IMR-90 (cell line): ENCODE data around the gene FNDC3B. TPM values are rescaled to one million over a fixed set of nuclear protein-coding genes. Genes with fewer than 3 reads are reported as not detected.

Source experiments
- ATAC-seq: fragments of 200-7000 bp; cut with Tn5 transposase; 2 replicates; pipeline ENCODE4 v1.9.1; 2020; ENCODE audit warnings: low read depth, mild to moderate bottlenecking, moderate library complexity
- BruUV-seq: library from RNA; stranded (reverse); fragments of 400-500 nt; replicated peaks from 2 replicates; lab custom pipeline; 2021; lab: Mats Ljungman, UMichigan
- CTCF ChIA-PET: fragments of 300-600 bp; formaldehyde crosslinking; extraction: SDS; loops from one replicate; lab custom pipeline; 2021; ENCODE audit warnings: antibody characterized with exemption; lab: Yijun Ruan, JAX
- POLR2A ChIA-PET: fragments of 300-600 bp; sonication (Branson Sonifier 250); formaldehyde crosslinking; loops from one replicate; lab custom pipeline; 2022; ENCODE audit warnings: antibody characterized with exemption; ENCODE audit not compliant: unreplicated experiment; lab: Charles Lee
- DNase-seq: peaks from one replicate; pipeline ENCODE4 v3.0.0; 2013
- H2AFZ ChIP-seq: replicated peaks from 2 replicates; pipeline ENCODE3; 2013; ENCODE audit warnings: low read length, mild to moderate bottlenecking; ENCODE audit not compliant: poor library complexity
- H2AK5ac ChIP-seq: 2 replicates; pipeline ENCODE4 v1.6.1; 2013; ENCODE audit warnings: low read depth, low read length, inconsistent platforms
- H2AK9ac ChIP-seq: replicated peaks from 2 replicates; pipeline ENCODE3; 2013; ENCODE audit warnings: mild to moderate bottlenecking, low read depth, low read length, moderate library complexity; ENCODE audit not compliant: poor library complexity
- H2BK120ac ChIP-seq: 2 replicates; pipeline ENCODE4 v1.6.1; 2013; ENCODE audit warnings: low read depth, low read length, inconsistent platforms
- H2BK15ac ChIP-seq: 3 replicates; pipeline ENCODE4 v1.6.1; 2013; ENCODE audit warnings: low read depth, low read length, inconsistent platforms
- H2BK20ac ChIP-seq: 2 replicates; pipeline ENCODE4 v1.6.1; 2013; ENCODE audit warnings: low read depth, mild to moderate bottlenecking, inconsistent platforms, low read length, moderate library complexity
- H2BK5ac ChIP-seq: 2 replicates; pipeline ENCODE4 v1.6.1; 2013; ENCODE audit warnings: mild to moderate bottlenecking, low read depth, low read length, inconsistent platforms; ENCODE audit not compliant: poor library complexity, severe bottlenecking
- H3K14ac ChIP-seq: replicated peaks from 2 replicates; pipeline ENCODE4 v1.6.1; 2013; ENCODE audit warnings: low read depth, low read length, inconsistent platforms
- H3K18ac ChIP-seq: 2 replicates; pipeline ENCODE4 v1.6.1; 2013; ENCODE audit warnings: low read depth, low read length, control low read depth
- H3K23ac ChIP-seq: 2 replicates; pipeline ENCODE4 v1.6.1; 2013; ENCODE audit warnings: low read depth, low read length, inconsistent platforms
- H3K27ac ChIP-seq: 2 replicates; pipeline ENCODE4 v1.5.1; 2013; ENCODE audit warnings: mild to moderate bottlenecking, control low read depth, low read length; ENCODE audit not compliant: insufficient read depth
- H3K27me3 ChIP-seq: 2 replicates; pipeline ENCODE4 v1.6.1; 2013; ENCODE audit warnings: low read length; ENCODE audit not compliant: control insufficient read depth, insufficient read depth
- H3K36me3 ChIP-seq: 2 replicates; pipeline ENCODE4 v1.6.1; 2013; ENCODE audit warnings: low read length, mixed read lengths; ENCODE audit not compliant: control insufficient read depth, insufficient read depth
- H3K4ac ChIP-seq: 2 replicates; pipeline ENCODE4 v1.6.1; 2013; ENCODE audit warnings: low read depth, low read length, inconsistent platforms
- H3K4me1 ChIP-seq: 2 replicates; pipeline ENCODE4 v1.6.1; 2013; ENCODE audit warnings: low read length, mixed read lengths; ENCODE audit not compliant: control insufficient read depth, insufficient read depth
- H3K4me2 ChIP-seq: 2 replicates; pipeline ENCODE4 v1.6.1; 2013; ENCODE audit warnings: low read depth, mild to moderate bottlenecking, control low read depth, low read length, moderate library complexity
- H3K4me3 ChIP-seq: 2 replicates; pipeline ENCODE4 v1.5.1; 2013; ENCODE audit warnings: low read depth, mild to moderate bottlenecking, control low read depth, low read length, moderate library complexity; ENCODE audit not compliant: insufficient read depth
- H3K56ac ChIP-seq: 2 replicates; pipeline ENCODE4 v1.6.1; 2013; ENCODE audit warnings: low read length, inconsistent platforms; ENCODE audit not compliant: insufficient read depth; ENCODE audit errors: extremely low read depth
- H3K79me1 ChIP-seq, 2 experiments: 2 replicates each; pipeline ENCODE4 v1.6.1; 2013; ENCODE audit warnings: low read length in 2 of 2, inconsistent platforms in 1 of 2, low read depth in 1 of 2
- H3K9ac ChIP-seq: 2 replicates; pipeline ENCODE4 v1.6.1; 2013; ENCODE audit warnings: low read depth, low read length, control low read depth
- H3K9me1 ChIP-seq: 2 replicates; pipeline ENCODE4 v1.6.1; 2013; ENCODE audit warnings: low read length, inconsistent platforms; ENCODE audit not compliant: insufficient read depth
- H3K9me3 ChIP-seq: 2 replicates; pipeline ENCODE4 v1.6.1; 2013; ENCODE audit warnings: low read length; ENCODE audit not compliant: control insufficient read depth, insufficient read depth
- H4K20me1 ChIP-seq: 2 replicates; pipeline ENCODE4 v1.6.1; 2013; ENCODE audit warnings: low read length, inconsistent platforms; ENCODE audit not compliant: insufficient read depth
- H4K5ac ChIP-seq: 2 replicates; pipeline ENCODE4 v1.6.1; 2013; ENCODE audit warnings: mild to moderate bottlenecking, low read depth, low read length, control low read depth
- H4K8ac ChIP-seq, 2 experiments: 2 replicates each; pipeline ENCODE4 v1.6.1; 2013; ENCODE audit warnings: low read depth in 2 of 2, low read length in 2 of 2, control low read depth in 1 of 2, inconsistent platforms in 1 of 2
- H4K91ac ChIP-seq: 2 replicates; pipeline ENCODE4 v1.6.1; 2013; ENCODE audit warnings: low read depth, low read length, inconsistent platforms; ENCODE audit not compliant: insufficient read depth
- BHLHE40 ChIP-seq: fragments of 150-350 bp; IDR thresholded peaks from 2 replicates; pipeline ENCODE4 v1.6.1; 2016; ENCODE audit warnings: mild to moderate bottlenecking, low read depth, low read length
- CEBPB ChIP-seq: IDR thresholded peaks from 2 replicates; pipeline ENCODE4 v1.6.1; 2012; ENCODE audit warnings: low read depth, low read length, improper control_type of control experiment
- CHD1 ChIP-seq: IDR thresholded peaks from 2 replicates; pipeline ENCODE4 v1.6.1; 2012; ENCODE audit warnings: low read depth, low read length, improper control_type of control experiment
- FOS ChIP-seq: fragments of 150-350 bp; IDR thresholded peaks from 2 replicates; pipeline ENCODE4 v1.6.1; 2016; ENCODE audit warnings: low read depth, low read length
- MAFK ChIP-seq: IDR thresholded peaks from 2 replicates; pipeline ENCODE4 v1.6.1; 2012; ENCODE audit warnings: low read depth, low read length, improper control_type of control experiment
- MAZ ChIP-seq: IDR thresholded peaks from 2 replicates; pipeline ENCODE4 v1.6.1; 2012; ENCODE audit warnings: low read depth, mild to moderate bottlenecking, low read length, improper control_type of control experiment, moderate library complexity, borderline replicate concordance
- MXI1 ChIP-seq: IDR thresholded peaks from 2 replicates; pipeline ENCODE4 v1.6.1; 2012; ENCODE audit warnings: low read depth, mild to moderate bottlenecking, low read length, moderate library complexity, borderline replicate concordance
- NFE2L2 ChIP-seq: fragments of 150-350 bp; IDR thresholded peaks from 2 replicates; pipeline ENCODE4 v1.6.1; 2016; ENCODE audit warnings: low read depth, mild to moderate bottlenecking, low read length
- POLR2A ChIP-seq: IDR thresholded peaks from 2 replicates; pipeline ENCODE4 v1.6.1; 2012; ENCODE audit warnings: mild to moderate bottlenecking, low read depth, low read length
- RAD21 ChIP-seq: IDR thresholded peaks from 2 replicates; pipeline ENCODE4 v1.6.1; 2012; ENCODE audit warnings: low read length, improper control_type of control experiment
- RCOR1 ChIP-seq: IDR thresholded peaks from 2 replicates; pipeline ENCODE4 v1.6.1; 2012; ENCODE audit warnings: mild to moderate bottlenecking, low read length, improper control_type of control experiment; ENCODE audit not compliant: insufficient replicate concordance
- RFX5 ChIP-seq: IDR thresholded peaks from 2 replicates; pipeline ENCODE4 v1.8.0; 2012; ENCODE audit warnings: low read depth, mild to moderate bottlenecking, low read length, moderate library complexity
- SMC3 ChIP-seq: fragments of 150-350 bp; IDR thresholded peaks from 2 replicates; pipeline ENCODE4 v1.6.1; 2016; ENCODE audit warnings: low read depth, mild to moderate bottlenecking, antibody characterized with exemption, low read length, moderate library complexity
- WGBS, 2 experiments: methylation state at CpG; one replicate each; pipeline versions ENCODE4 v1.1.5 to v1.1.7; 2013; ENCODE audit warnings: missing lambda C conversion rate in 2 of 2; ENCODE audit not compliant: insufficient read length in 1 of 2; ENCODE audit errors: extremely low coverage in 2 of 2; 5-methylcytosine and 5-hydroxymethylcytosine counted together
- dilution Hi-C: fragments of 300-500 bp; cut with HindIII; formaldehyde crosslinking; loops from one replicate; pipeline ENCODE4 v1.14.3; 2018; ENCODE audit warnings: low sequenced_read_pairs; ENCODE audit not compliant: unreplicated experiment
- in situ Hi-C: fragments of 300-500 bp; cut with MboI; formaldehyde crosslinking; loops from 3 replicates; pipeline ENCODE4 v1.14.3; 2019; ENCODE audit warnings: low sequenced_read_pairs, inconsistent platforms, mixed read lengths
- intact Hi-C: fragments of 100-400 bp; cut with micrococcal nuclease; formaldehyde crosslinking; loops from 2 replicates; pipeline ENCODE4 v1.10.0; 2022
- polyA plus RNA-seq, 3 experiments: library from polyadenylated mRNA; depleted of rRNA; stranded (reverse); fragments of >200 nt; gene quantifications; 2 replicates each; pipeline ENCODE4 v1.2.3, GENCODE V29; 2012; ENCODE audit warnings: low replicate concordance in 1 of 3
- total RNA-seq: library from RNA; depleted of rRNA; stranded (reverse); fragments of >200 nt; gene quantifications from 2 replicates; pipeline ENCODE4 v1.2.3, GENCODE V29; 2012
- TF ChIP-seq, protein P1 (sequence below): conservative IDR thresholded peaks from 2 replicates; pipeline ENCODE4 v1.5.1; 2012; ENCODE audit warnings: mild to moderate bottlenecking, low read depth, low read length, improper control_type of control experiment
- TF ChIP-seq, protein P2 (sequence below): fragments of 150-350 bp; IDR thresholded peaks from 2 replicates; pipeline ENCODE4 v1.6.1; 2017; ENCODE audit warnings: mild to moderate bottlenecking, antibody characterized with exemption, low read length, low read depth
- TF ChIP-seq, protein P3 (sequence below): fragments of 150-350 bp; IDR thresholded peaks from 2 replicates; pipeline ENCODE4 v1.6.1; 2016; ENCODE audit warnings: low read depth, mild to moderate bottlenecking, low read length, moderate library complexity, borderline replicate concordance

FNDC3B gene
- total and polyA plus RNA-seq, 2 of the 4 experiments (the other 2 are of a cell fraction), result 23.9 to 150 TPM

DNA sequence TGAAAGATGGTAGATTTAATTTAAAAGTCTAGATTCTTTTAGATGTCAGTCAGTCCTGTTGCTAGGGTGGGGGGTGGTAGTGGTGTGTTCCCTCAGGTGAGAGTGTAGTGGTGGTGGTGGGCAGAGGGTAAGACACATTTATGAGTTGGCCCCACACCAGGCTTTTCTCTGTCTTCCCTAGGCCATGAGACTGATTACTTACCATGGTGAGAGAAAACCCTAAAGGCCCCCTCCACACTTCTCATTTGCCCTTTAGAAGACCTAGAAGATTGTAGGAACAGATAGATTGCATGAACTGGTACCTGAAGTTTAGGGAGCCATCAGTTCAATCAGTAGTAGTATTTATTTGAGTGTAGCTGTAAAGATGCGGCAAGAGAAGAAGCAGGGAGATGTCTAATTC lies 20.9 kb downstream of the FNDC3B start:
- Histone ChIP-seq H3K4me2 (no peak overlapping the region), H3K4me1 (peaks cover 9% of the 10 kb centered on the region), H2AK5ac (no peak overlapping the region), H3K9me1 (peaks cover 20% of the 10 kb centered on the region), H3K79me1 (peaks cover 24 to 85% of the 10 kb centered on the region in 2 experiments), H4K20me1 (peaks cover 95% of the 10 kb centered on the region), H3K27me3 (no peaks in the 10 kb centered on the region), H4K8ac (no peak overlapping the region), H3K27ac (no peak overlapping the region), H3K4me3 (no peak overlapping the region), H3K56ac (no peak overlapping the region), H2BK20ac (no peak overlapping the region), H3K36me3 (peaks cover 7% of the 10 kb centered on the region), H3K9me3 (no peaks in the 10 kb centered on the region), H2BK5ac (no peak overlapping the region), H2AK9ac (no peak overlapping the region), H3K18ac (no peak overlapping the region), H4K5ac (no peak overlapping the region), H3K14ac (0 out of 2 replicates have a peak overlapping the region, but pooled peaks have one; percentile 25), H3K23ac (peak overlapping the region; percentile 48; the same call in 1 of the 2 replicates), H3K4ac (no peak overlapping the region), H2BK120ac (no peak overlapping the region), H2AFZ (no peak overlapping the region), H3K9ac (no peak overlapping the region), H4K91ac (no peak overlapping the region), H2BK15ac (no peak overlapping the region)
- DNase-seq (no peak), ATAC-seq (no peak)
- CTCF ChIA-PET, result no interaction called here
- intact Hi-C loops, result no loop called here
- no peak for TF ChIP-seq POLR2A
- no peak for TF ChIP-seq RCOR1
- no peak for TF ChIP-seq FOS
- TF ChIP-seq, protein P1, sequence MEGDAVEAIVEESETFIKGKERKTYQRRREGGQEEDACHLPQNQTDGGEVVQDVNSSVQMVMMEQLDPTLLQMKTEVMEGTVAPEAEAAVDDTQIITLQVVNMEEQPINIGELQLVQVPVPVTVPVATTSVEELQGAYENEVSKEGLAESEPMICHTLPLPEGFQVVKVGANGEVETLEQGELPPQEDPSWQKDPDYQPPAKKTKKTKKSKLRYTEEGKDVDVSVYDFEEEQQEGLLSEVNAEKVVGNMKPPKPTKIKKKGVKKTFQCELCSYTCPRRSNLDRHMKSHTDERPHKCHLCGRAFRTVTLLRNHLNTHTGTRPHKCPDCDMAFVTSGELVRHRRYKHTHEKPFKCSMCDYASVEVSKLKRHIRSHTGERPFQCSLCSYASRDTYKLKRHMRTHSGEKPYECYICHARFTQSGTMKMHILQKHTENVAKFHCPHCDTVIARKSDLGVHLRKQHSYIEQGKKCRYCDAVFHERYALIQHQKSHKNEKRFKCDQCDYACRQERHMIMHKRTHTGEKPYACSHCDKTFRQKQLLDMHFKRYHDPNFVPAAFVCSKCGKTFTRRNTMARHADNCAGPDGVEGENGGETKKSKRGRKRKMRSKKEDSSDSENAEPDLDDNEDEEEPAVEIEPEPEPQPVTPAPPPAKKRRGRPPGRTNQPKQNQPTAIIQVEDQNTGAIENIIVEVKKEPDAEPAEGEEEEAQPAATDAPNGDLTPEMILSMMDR, result no peak
- TF ChIP-seq CHD1, result no peak
- TF ChIP-seq SMC3, result no peak
- no peak for TF ChIP-seq NFE2L2
- no peak for TF ChIP-seq MAFK
- TF ChIP-seq CEBPB, result no peak
- no peak for TF ChIP-seq MXI1
- TF ChIP-seq RAD21, result no peak
- no peak for TF ChIP-seq MAZ
- TF ChIP-seq, protein P2, sequence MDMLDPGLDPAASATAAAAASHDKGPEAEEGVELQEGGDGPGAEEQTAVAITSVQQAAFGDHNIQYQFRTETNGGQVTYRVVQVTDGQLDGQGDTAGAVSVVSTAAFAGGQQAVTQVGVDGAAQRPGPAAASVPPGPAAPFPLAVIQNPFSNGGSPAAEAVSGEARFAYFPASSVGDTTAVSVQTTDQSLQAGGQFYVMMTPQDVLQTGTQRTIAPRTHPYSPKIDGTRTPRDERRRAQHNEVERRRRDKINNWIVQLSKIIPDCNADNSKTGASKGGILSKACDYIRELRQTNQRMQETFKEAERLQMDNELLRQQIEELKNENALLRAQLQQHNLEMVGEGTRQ, result no peak
- TF ChIP-seq RFX5, result no peak
- TF ChIP-seq BHLHE40, result no peak
- TF ChIP-seq, protein P3, sequence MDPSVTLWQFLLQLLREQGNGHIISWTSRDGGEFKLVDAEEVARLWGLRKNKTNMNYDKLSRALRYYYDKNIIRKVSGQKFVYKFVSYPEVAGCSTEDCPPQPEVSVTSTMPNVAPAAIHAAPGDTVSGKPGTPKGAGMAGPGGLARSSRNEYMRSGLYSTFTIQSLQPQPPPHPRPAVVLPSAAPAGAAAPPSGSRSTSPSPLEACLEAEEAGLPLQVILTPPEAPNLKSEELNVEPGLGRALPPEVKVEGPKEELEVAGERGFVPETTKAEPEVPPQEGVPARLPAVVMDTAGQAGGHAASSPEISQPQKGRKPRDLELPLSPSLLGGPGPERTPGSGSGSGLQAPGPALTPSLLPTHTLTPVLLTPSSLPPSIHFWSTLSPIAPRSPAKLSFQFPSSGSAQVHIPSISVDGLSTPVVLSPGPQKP, result no peak
- BruUV-seq, result no TSS peak
- dilution Hi-C loops, result no loop called here
- WGBS, 2 experiments, result no CpG with 5 or more reads among the region's 1 CpG
- in situ Hi-C loops, result no loop called here
- POLR2A ChIA-PET, result no interaction called here
